ENCODE data around the gene MAP1LC3B2.
A peak's percentile ranks its signal among the peaks of the same experiment; 100 is the strongest.

The MAP1LC3B2 gene

GRCh38 chr12:116620124-116620491 is 60.9 kb downstream of the MAP1LC3B2 start:
- peaks cover 21% of the 10 kb centered on the region for H3K27me3 Mint-ChIP-seq (ENCODE audit: low read depth)
- H3K27ac Mint-ChIP-seq = peak overlapping the region in 1 of 3 experiments; percentile 36
- H3K36me3 Mint-ChIP-seq (ENCODE audit: low read depth) = no peaks in the 10 kb centered on the region
- H3K9me3 Mint-ChIP-seq = peaks cover 3% of the 10 kb centered on the region
- H3K4me3 Mint-ChIP-seq = no peak overlapping the region
- H3K4me1 Mint-ChIP-seq = peaks cover 21% of the 10 kb centered on the region
- TF ChIP-seq, protein P1, sequence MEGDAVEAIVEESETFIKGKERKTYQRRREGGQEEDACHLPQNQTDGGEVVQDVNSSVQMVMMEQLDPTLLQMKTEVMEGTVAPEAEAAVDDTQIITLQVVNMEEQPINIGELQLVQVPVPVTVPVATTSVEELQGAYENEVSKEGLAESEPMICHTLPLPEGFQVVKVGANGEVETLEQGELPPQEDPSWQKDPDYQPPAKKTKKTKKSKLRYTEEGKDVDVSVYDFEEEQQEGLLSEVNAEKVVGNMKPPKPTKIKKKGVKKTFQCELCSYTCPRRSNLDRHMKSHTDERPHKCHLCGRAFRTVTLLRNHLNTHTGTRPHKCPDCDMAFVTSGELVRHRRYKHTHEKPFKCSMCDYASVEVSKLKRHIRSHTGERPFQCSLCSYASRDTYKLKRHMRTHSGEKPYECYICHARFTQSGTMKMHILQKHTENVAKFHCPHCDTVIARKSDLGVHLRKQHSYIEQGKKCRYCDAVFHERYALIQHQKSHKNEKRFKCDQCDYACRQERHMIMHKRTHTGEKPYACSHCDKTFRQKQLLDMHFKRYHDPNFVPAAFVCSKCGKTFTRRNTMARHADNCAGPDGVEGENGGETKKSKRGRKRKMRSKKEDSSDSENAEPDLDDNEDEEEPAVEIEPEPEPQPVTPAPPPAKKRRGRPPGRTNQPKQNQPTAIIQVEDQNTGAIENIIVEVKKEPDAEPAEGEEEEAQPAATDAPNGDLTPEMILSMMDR (IDR thresholded peaks at IDR 0.05; ENCODE audit: unreplicated experiment in 3 of 3) = no peak

- Mint-ChIP-seq H3K27me3 (ENCODE audit: low read depth) (peaks cover 18% of the 10 kb centered on the region), H3K4me3 (no peak overlapping the region), H3K36me3 (ENCODE audit: low read depth) (no peaks in the 10 kb centered on the region), H3K27ac (peak overlapping the region; percentile 23 to 57 (median 36)), H3K9me3 (peaks cover 3% of the 10 kb centered on the region), H3K4me1 (peaks cover 19% of the 10 kb centered on the region)
- TF ChIP-seq, protein P1 (IDR thresholded peaks at IDR 0.05; ENCODE audit: unreplicated experiment in 3 of 3) = no peak
Measured at GRCh38 chr12:116620492-116621191, 61.5 kb downstream of the MAP1LC3B2 start.

DNA sequence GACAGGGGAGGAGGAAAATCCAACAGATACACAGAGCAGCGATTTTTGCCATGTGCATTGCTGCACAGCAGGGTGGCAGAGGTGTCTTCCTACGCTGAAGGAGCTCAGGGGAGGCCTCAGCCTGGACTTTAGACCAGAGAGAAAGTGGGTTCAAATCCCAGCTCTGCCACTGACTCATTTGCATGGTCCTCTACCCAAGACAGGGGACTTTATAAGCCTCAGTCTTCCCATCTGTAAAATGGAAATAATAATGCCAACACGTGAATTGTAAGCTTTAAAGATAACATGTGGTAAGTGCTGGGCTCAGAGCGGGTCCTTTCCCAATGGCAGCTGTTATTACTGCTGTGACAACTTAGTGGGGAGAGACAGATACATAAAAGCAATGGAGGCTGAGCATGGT is 62.0 kb downstream of the MAP1LC3B2 start:
- Mint-ChIP-seq H3K4me3 (no peak overlapping the region), H3K27me3 (ENCODE audit: low read depth) (peaks cover 18% of the 10 kb centered on the region), H3K36me3 (ENCODE audit: low read depth) (no peaks in the 10 kb centered on the region), H3K27ac (peak overlapping the region in 1 of 3 experiments; percentile 36), H3K9me3 (peaks cover 3% of the 10 kb centered on the region), H3K4me1 (peaks cover 15% of the 10 kb centered on the region)
- TF ChIP-seq, protein P1 (IDR thresholded peaks at IDR 0.05; ENCODE audit: unreplicated experiment in 3 of 3) = no peak

DNA sequence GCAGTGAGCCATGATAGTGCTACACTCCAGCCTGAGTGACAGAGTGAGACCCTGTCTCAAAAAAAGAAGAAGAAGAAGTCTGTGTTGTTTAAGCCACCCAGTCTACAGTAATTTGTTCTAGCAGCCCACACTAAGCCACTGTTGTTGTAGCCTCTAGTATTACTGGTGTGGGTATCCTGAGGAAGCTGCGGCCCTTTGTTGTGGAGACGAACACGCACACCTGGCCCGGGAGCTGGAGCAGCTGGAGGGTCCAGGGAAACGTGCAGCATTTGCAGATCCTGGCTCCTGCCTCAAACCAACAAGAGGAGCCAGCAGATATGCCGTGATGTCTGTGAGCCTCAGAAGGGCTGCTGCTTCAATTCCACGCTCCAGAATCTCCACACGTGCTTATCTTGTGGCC is 65.3 kb downstream of the MAP1LC3B2 start:
- Mint-ChIP-seq H3K4me3 (no peak overlapping the region), H3K27me3 (ENCODE audit: low read depth) (peaks cover 20% of the 10 kb centered on the region), H3K27ac (no peak overlapping the region), H3K36me3 (ENCODE audit: low read depth) (no peaks in the 10 kb centered on the region), H3K9me3 (no peaks in the 10 kb centered on the region), H3K4me1 (peaks cover 24% of the 10 kb centered on the region)
- TF ChIP-seq, protein P1 (IDR thresholded peaks at IDR 0.05; ENCODE audit: unreplicated experiment in 3 of 3) = no peak

DNA sequence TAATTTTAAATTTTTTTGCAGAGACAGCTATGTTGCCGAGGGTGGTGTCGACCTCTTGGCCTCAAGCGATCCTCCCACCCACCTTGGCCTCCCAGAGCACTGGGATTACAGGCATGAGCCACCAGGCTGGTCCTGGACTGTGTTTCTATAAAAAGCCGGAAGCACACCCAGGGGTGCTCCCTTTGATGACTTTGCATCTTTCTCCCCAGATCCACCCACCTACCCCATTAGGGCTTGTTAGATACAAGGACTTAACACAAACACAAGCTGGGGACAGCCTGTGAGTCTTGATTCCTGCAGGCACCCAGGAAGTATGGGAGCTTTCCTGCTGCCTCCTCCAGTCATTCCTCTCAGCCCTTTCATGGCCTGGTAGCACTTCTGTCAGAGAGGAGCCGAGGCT is 67.0 kb downstream of the MAP1LC3B2 start:
- no peaks in the 10 kb centered on the region for H3K36me3 Mint-ChIP-seq (ENCODE audit: low read depth)
- H3K27ac Mint-ChIP-seq = no peak overlapping the region
- no peak overlapping the region for H3K4me3 Mint-ChIP-seq
- H3K27me3 Mint-ChIP-seq (ENCODE audit: low read depth) = peaks cover 16% of the 10 kb centered on the region
- TF ChIP-seq, protein P1 (IDR thresholded peaks at IDR 0.05; ENCODE audit: unreplicated experiment in 3 of 3) = no peak
- H3K4me1 Mint-ChIP-seq = peaks cover 31% of the 10 kb centered on the region
- no peaks in the 10 kb centered on the region for H3K9me3 Mint-ChIP-seq
